Gastrocnemius medialis (tissue), 4 donors: ENCODE results near the gene TERT.

Experiments used
- POLR2A ChIP-seq, 2 donors: fragments of 450-650 bp; IDR thresholded peaks; one replicate each; pipeline ENCODE4 v1.6.1; 2017; ENCODE audit warnings: antibody characterized with exemption in 2 of 2, mild to moderate bottlenecking in 2 of 2, moderate library complexity in 2 of 2
- TF ChIP-seq, protein P1 (sequence below), 5 experiments: fragments of 450-650 bp in 3 of 5; fragments of 200-600 bp in 2 of 5; sonication (generic) in 2 of 5; IDR thresholded peaks in 4 of 5; conservative IDR thresholded peaks in 1 of 5; 1 replicate in 4 of 5; 2 replicates in 1 of 5; pipeline ENCODE4 v1.5.1; 2016 to 2019; ENCODE audit warnings: antibody characterized with exemption in 5 of 5, mild to moderate bottlenecking in 3 of 5, moderate library complexity in 3 of 5

DNA sequence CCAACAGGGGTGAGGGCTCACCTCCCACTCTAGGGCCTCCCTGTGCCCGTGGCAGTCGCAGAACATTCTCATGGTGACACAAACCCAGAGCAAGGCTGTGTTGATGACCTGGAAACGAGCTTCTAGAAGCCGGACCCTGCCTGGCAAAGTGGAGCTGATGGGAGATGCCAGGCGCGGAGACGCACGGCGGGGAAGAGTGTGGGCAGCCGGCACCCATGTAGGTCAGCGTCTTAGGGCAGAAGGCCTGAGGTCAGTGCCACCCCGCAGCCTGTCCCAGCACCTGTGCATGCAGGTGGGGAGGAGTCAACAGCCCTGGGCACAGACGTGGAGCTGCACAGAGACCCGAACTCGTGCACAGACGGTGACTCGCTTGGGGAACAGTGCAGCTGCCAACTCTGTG lies 64.3 kb downstream of the TERT start:
- TF ChIP-seq POLR2A (IDR thresholded peaks at IDR 0.05), result no peak
- TF ChIP-seq, protein P1, sequence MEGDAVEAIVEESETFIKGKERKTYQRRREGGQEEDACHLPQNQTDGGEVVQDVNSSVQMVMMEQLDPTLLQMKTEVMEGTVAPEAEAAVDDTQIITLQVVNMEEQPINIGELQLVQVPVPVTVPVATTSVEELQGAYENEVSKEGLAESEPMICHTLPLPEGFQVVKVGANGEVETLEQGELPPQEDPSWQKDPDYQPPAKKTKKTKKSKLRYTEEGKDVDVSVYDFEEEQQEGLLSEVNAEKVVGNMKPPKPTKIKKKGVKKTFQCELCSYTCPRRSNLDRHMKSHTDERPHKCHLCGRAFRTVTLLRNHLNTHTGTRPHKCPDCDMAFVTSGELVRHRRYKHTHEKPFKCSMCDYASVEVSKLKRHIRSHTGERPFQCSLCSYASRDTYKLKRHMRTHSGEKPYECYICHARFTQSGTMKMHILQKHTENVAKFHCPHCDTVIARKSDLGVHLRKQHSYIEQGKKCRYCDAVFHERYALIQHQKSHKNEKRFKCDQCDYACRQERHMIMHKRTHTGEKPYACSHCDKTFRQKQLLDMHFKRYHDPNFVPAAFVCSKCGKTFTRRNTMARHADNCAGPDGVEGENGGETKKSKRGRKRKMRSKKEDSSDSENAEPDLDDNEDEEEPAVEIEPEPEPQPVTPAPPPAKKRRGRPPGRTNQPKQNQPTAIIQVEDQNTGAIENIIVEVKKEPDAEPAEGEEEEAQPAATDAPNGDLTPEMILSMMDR (IDR thresholded peaks at IDR 0.05 in 4 of 5, conservative IDR thresholded peaks at IDR 0.05 in 1 of 5), result no peak
